Stimulated activated CD4-positive, alpha-beta T cell treated with anti-CD3 and anti-CD28 coated beads, Interleukin-12 subunit alpha, Interleukin-12 subunit beta, amount 100 ng/mL, for 24 hours (primary cell): ENCODE data around the gene GNG4.

Source experiments
- DNase-seq, 2 experiments: peaks; one replicate each; pipeline ENCODE4 v3.0.0-alpha.2; 2020; ENCODE audit warnings: low read depth in 2 of 2

The GNG4 gene

DNA sequence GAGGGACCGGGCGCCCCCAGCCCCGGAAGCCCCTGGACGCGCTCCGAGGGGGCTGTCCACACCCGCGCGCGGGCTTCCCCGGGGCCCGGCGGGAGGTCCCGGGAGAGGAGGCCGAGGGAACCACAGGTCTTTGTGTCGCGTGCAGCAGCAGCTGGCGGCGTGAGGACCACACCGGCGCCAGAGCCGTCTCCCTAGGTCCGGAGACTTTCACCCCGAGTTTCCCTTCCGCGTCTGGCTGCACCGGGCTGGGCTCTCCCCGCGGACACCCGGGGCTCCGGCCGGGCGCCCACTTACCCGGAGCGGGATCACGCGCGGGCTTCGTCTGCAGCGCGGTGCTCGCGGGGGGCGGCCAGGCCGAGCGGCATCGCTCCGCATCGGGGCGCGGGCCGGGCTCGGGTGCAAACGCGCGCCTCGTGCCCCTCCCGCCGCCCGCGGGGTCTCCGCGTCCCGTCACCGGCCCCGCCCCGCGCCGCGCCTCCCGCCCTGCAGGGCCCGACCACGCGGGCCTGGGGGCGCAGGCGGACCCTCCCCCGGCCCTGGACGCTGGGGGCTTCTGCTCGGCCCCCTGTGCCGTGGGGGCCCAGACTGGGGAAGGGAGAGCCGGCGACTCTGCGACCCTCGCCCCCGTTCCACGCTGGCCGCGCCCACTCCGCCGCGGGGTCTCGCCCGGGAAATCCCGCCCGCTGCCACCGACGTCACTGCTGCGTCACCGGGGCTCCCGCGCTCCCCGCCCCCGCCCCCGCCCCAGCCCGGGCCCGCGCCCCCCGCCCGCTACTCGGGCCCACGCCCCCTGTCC lies at the start of gene GNG4:
TSS of gene GNG4 (minus strand) at position 417 of the 796 bp plus-strand sequence. CDS start 65,946 bp downstream, outside the sequence.
- no peak for DNase-seq

DNA sequence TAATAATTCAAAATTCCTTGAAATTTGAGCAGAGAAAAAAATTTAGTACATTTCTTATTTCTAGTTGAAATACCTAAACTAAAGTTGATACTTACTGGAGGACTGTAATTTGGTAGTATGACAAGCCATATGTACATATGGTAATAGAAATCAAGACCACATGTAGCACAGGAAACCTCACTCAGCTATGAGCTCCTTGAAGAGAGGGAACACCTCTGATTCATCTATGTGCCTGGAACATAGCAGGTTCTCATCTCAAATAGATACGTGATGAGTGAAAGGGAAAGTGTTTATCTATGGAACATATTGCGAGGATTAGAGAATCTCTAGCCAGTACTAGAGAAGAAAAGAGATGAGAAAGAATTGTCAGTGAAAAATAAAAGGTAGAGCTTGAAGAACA lies 47.9 kb upstream of the GNG4 start:
- no peak for DNase-seq

- no peak for DNase-seq
Observed at GRCh38 chr1:235689356-235689755, 39.8 kb upstream of the GNG4 start.

DNA sequence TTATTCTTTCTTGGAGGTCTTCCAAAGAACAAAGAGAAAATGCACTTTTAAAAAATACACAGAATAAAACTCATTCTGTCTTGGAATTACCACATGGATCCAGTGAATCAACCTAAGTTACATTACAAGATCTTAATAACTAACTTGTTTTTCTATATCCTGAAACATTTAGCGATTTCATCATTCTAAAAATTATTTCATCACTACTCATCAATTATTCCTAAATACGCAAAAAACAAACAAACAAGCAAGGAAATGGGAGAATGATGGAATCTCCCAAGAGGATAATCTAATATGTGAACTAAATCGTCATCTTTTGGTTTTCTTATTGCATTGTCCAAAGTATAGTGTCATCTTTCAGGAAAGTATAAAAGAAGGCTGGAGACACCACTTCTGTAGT lies 38.5 kb upstream of the GNG4 start:
- DNase-seq, result no peak

- DNase-seq, result no peak
Observed at GRCh38 chr1:235683653-235684052, 34.1 kb upstream of the GNG4 start.

DNA sequence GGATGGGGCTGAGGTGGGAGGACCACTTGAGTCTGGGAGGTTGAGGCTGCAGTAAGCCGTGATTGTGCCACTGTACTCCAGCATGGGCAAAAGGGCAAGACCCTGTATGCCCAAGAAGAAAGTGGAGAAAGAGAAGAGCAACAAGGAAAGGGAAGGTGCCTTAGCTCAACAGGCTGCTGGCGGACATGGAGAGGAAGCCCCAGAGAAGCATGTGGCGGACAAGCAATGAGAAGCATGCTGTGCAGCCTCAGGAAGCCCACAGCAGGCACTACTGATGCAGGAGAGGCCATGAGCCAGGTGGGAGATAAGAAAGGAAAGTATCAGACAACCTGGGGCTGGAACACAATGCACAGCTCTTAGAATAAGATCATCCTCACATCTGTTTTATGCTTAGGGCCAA lies 32.6 kb upstream of the GNG4 start:
- no peak for DNase-seq

DNA sequence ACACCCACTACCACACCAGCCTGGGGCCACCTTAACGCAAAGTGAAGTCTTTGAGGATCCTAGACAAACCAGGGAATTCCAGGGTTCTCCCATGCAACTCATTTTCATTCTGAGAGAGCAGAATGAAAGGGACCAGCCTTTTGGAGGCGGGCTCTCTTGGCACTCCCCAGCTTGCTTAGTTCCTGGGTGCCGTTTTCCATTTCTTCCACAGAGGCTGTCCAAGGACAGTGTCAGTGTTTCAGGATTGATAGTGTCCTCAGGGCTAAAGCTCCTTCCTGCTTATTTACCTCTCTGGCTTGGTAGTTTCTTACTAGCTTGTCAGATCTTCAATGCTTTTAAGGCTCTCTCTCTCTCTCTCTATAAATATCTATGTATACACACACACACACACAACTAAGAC lies 30.1 kb upstream of the GNG4 start:
- DNase-seq, result no peak

GRCh38 chr1:235679005-235679404 lies 29.4 kb upstream of the GNG4 start:
- DNase-seq, result no peak

DNA sequence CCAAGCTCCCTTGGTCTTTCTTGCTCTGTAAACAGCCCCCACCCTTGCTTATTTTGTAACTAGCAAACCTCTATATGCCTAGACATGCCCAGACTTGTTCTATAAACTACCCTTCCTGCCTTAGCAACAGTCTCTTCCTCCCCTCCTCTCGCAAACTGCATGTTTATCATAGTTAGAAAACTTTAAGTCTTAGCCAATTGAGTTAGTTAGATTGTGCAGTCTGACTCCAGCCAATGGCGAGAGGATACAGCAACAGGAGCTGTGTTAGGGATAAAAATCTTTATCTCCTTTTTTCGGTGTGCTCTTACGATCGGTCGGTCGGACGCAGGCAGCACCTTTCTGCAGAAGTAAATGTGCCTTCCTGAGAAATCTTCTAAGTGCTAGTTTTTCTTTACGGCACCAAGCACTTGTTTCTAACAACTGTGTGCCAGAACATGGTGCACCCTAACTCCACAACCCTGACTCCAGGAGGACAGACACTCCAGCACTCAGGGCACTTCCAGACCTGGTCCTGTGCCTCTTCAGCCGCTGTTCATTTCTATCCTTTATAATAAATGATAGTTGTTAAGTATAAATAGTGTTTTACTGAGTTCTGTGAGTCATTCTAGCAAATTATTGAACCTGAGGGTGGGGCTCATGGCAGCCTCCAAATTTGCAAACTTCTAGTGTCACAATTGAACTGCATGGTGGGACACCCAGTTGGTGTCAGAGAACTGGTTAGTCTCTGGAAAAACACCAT lies 25.7 kb upstream of the GNG4 start:
- DNase-seq, result no peak

GRCh38 chr1:235673981-235674380 lies 24.4 kb upstream of the GNG4 start:
- DNase-seq, result no peak

GRCh38 chr1:235671992-235672391 lies 22.4 kb upstream of the GNG4 start:
- DNase-seq, result no peak

DNA sequence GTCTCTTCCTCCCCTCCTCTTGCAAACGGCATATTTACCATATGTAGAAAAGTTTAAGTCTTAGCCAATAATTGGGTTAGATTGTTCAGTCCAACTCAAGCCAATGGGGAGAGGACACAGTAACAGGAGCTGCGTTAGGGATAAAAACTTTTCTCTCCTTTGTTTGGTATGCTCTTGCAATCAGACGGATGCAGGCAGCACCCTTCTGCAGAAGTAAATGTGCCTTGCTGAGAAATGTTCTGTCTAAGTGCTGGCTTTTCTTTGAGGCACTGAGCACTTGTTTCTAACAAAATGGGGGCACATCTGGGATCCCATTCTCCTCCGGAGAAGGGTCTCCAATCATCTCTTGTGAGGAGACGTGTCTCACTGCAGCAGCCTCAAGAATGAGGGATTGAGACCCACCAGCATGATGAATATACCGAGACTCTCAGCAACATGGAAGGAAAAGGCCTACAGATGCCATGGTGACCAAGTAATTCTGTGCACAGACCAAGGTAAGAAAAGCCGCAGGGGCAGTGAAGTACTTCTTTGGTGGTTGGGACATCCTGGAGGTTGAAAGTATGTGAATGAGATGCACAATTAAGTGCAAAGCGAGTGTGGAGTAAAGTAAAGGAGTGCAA lies 20.7 kb upstream of the GNG4 start:
- DNase-seq, result no peak

DNA sequence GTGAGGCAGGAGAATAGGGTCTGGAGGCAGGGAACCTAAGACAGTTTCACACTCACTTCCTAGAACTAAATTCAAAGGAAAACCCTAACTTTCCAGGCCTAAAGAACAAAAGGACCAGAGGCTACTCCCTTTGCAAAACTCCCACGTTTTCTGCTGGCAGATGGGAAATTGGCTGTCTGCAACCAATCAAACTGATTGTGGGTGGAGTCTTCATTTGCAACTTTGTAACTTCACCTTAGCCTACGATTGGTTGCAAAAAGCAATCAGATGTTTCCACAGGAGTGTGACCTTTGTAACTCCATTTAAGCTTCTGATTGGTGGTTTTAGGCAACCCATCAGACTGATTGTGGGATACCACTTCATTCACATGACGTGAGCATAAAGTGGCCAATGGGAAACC lies 19.7 kb upstream of the GNG4 start:
- DNase-seq, result no peak

DNA sequence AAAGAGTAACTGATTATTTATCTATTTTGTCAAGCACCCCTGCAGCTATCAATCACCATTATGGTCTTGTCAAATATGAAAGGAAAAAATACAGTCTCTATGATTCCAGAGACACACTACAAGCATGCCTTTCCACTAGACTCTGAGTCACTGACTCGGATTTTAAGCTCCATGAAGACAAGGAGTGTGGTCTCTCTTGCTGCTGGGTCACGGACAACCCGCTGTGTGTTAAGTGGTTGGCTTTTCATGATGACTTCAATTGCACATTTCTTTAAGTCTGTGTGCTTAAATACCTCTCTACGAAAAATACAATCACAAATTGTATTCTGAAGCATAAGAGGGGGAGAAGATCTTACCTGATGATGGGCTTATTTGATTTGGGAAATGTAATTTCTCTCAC lies 14.0 kb upstream of the GNG4 start:
- no peak for DNase-seq

DNA sequence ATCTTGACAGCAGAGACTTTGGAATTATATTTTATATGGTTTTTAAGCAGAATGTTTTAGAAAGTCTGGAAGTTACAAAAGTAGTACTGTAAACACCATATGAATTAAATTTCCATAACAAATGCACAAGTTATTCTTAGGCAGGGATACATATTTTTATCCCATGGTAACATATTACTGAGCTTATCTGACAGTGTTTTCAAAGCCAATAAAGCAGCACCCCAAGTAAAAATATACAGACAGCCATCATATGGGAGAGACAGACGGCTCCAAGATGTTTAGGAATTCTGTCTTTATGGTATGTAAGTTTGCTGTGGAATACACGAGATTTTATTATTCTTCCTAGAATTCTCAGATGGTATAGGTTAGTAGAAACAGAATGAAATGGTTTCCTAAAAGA lies 12.0 kb upstream of the GNG4 start:
- DNase-seq, result no peak

GRCh38 chr1:235659186-235659771 lies 9.7 kb upstream of the GNG4 start:
- no peak for DNase-seq

GRCh38 chr1:235657747-235658526 lies 8.4 kb upstream of the GNG4 start:
- no peak for DNase-seq

GRCh38 chr1:235657269-235657668 lies 7.7 kb upstream of the GNG4 start:
- no peak for DNase-seq

- no peak for DNase-seq
Observed at GRCh38 chr1:235652364-235652763, 2.8 kb upstream of the GNG4 start.

- DNase-seq, result no peak
Observed at GRCh38 chr1:235651170-235651806, 1.7 kb upstream of the GNG4 start.
